Esophagus (tissue), 2 donors: Measurements from ENCODE around the gene FNDC3B. TPM values are rescaled to one million over a fixed set of nuclear protein-coding genes. Genes with fewer than 3 reads are reported as not detected.
"Not testable (repeated sequence)": the region's sequence is repeated elsewhere in the genome, so short reads cannot be mapped to it uniquely, and the experiment has no call there.

Source experiments
- H3K27ac ChIP-seq, 2 donors: one replicate each; pipeline ENCODE4 v1.5.1; 2013; ENCODE audit warnings: low read depth in 2 of 2, mild to moderate bottlenecking in 2 of 2, inconsistent platforms in 1 of 2, low read length in 1 of 2, moderate library complexity in 1 of 2
- H3K27me3 ChIP-seq, 2 donors: one replicate each; pipeline ENCODE4 v1.6.1; 2013; ENCODE audit warnings: low read length in 2 of 2, control low read depth in 1 of 2, mild to moderate bottlenecking in 1 of 2; ENCODE audit not compliant: insufficient read depth in 2 of 2, control insufficient read depth in 1 of 2
- H3K36me3 ChIP-seq, 2 donors: one replicate each; pipeline ENCODE4 v1.6.1; 2013; ENCODE audit warnings: low read length in 1 of 2; ENCODE audit not compliant: control insufficient read depth in 2 of 2, insufficient read depth in 2 of 2
- H3K4me1 ChIP-seq, 2 donors: one replicate each; pipeline ENCODE4 v1.6.1; 2013; ENCODE audit warnings: low read length in 1 of 2; ENCODE audit not compliant: control insufficient read depth in 2 of 2, insufficient read depth in 2 of 2
- H3K4me3 ChIP-seq, 2 donors: one replicate each; pipeline ENCODE4 v1.5.1; 2013; ENCODE audit warnings: low read length in 2 of 2, mild to moderate bottlenecking in 2 of 2, low read depth in 1 of 2, moderate library complexity in 1 of 2
- H3K9me3 ChIP-seq, 2 donors: one replicate each; pipeline ENCODE4 v1.6.1; 2013; ENCODE audit warnings: mild to moderate bottlenecking in 2 of 2, low read depth in 1 of 2, low read length in 1 of 2, moderate library complexity in 1 of 2; ENCODE audit not compliant: control insufficient read depth in 2 of 2, insufficient read depth in 1 of 2
- WGBS, 2 donors: extraction: QIAGEN DNeasy Blood & Tissue Kit; methylation state at CpG; one replicate each; pipeline ENCODE4 v1.1.7; 2013; 5-methylcytosine and 5-hydroxymethylcytosine counted together
- polyA plus RNA-seq, 2 donors: library from polyadenylated mRNA; stranded (reverse); fragments of 200-250 nt; gene quantifications; one replicate each; pipeline ENCODE4 v1.2.3, GENCODE V29; 2013
- donor health status: healthy with polysubstance abuse.
- donor health status: Bipolar disorder and iron deficiency.

The FNDC3B gene
- polyA plus RNA-seq, 2 donors: 2.8 to 3.3 TPM

DNA sequence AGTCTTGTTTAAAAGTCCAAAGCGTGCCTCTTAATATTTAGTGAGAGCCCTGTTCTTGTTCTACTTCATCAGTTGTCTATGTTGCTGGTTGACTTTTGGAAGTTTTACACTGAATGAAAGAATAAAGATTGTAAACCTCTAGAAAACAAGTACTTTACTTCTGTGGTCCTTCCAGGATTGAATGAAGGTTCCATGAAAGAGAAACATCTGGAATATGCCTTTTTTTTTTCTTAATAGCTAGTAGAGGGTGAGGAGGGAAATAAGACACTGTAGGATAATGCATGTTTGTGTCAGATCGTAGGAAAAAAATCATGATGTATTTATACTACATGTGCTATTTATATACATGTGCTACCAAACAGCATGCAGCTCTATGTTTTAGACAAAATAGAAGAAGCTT, 205.9 kb downstream of the FNDC3B start:
- peaks cover 0 to 6% of the 10 kb centered on the region in 2 donors for H3K9me3 ChIP-seq
- no peaks in the 10 kb centered on the region for H3K4me1 ChIP-seq
- H3K4me3 ChIP-seq: no peak overlapping the region
- H3K27ac ChIP-seq: no peak overlapping the region
- H3K36me3 ChIP-seq: no peaks in the 10 kb centered on the region
- WGBS, 2 donors: 80 to 85% methylated on average over 2 of the region's 2 CpGs
- no peaks in the 10 kb centered on the region for H3K27me3 ChIP-seq

DNA sequence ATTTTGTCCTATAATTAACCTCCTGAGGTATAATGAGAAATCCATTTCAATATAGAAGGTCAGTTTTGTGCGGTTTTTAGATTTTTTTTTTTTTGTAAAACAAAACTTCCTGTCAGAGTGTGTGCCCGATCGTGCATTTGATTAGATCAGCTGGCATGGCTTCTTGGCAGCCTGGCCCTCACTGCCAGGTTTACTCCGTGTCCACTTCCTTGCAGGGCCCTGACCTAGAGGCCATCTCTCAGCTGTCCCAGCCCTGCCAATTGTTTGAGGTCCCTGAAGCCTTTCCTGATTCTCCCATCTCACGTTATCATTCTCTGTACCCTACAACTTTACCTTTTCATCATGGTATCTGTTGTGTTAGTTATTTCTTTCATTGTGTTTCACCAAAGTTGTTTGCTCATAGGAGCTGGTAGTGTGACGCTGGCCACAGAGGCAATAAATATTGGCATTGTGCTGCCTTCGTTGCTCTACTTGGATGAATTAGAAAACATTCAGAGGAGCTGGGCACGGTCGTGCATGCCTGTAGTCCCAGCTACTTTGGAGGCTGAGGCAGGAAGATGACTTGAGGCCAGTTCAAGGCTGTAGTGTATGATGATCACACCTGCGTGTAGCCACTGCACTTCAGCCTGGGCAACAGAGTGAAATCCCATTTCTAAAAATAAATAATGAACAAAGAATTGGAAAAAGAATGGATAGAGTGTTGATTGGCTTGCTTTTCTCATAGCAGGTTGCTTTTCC, 206.9 kb downstream of the FNDC3B start:
- Histone ChIP-seq H3K36me3 (no peaks in the 10 kb centered on the region), H3K9me3 (peaks cover 0 to 6% of the 10 kb centered on the region in 2 donors), H3K27ac (no peak overlapping the region), H3K4me3 (no peak overlapping the region), H3K27me3 (no peaks in the 10 kb centered on the region), H3K4me1 (no peaks in the 10 kb centered on the region)
- 69 to 72% methylated on average over 10 of the region's 10 CpGs for WGBS, 2 donors

DNA sequence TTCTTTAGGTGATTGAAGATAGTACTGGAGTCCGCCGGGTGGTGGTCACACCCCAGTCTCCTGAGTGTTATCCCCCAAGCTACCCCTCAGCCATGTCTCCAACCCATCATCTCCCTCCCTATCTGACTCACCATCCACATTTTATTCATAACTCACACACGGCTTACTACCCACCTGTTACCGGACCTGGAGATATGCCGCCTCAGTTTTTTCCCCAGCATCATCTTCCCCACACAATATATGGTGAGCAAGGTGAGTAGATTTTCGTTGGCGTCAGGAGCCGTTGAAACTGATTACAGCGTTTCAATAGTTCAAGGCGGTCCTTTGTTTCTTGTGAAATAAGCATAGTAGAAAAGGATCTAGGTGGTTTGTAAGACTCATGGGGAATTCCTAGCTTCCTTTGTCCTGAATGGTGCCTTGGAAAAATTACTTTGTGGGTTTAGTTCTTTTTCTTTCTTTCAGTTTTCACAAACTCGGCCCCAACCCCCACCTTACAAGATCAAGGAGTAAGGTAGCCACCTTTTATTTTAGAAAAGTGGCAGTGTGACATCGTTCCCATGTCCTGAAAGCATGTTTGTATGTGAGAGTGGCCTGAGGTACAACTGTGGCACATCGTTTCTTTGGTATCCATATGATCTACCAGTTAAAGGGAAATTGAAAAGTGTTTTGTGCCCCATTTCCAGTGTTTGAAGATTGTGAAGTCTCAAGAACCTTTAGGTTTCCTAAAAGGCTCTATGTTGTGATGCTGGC, 208.3 kb downstream of the FNDC3B start:
- H3K4me3 ChIP-seq: no peak overlapping the region
- no peak overlapping the region for H3K27ac ChIP-seq
- H3K9me3 ChIP-seq: no peaks in the 10 kb centered on the region
- 87 to 90% methylated on average over 13 of the region's 13 CpGs for whole genome bisulfite sequencing, 2 donors
- H3K36me3 ChIP-seq: no peaks in the 10 kb centered on the region
- H3K4me1 ChIP-seq: no peaks in the 10 kb centered on the region
- H3K27me3 ChIP-seq: no peaks in the 10 kb centered on the region

DNA sequence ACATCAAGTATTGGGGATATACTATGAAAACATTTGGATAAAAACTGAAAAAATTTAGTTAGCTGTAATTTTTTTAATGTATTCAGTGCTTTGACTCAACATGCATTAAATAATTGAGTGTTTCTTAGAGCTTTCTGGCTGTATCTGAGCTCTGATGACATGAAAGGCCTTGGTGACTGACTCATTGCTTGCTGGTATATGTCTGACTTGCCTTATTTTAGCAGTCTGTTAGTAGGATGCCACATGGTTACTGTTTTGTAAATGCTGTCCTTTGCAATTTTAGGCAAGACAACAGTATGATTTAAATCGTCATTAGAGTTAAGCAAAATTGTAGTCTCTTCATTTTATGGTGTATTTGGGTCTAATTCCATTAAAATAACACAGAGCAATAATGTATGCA, 209.7 kb downstream of the FNDC3B start:
- no peaks in the 10 kb centered on the region for H3K4me1 ChIP-seq
- WGBS, 2 donors: 78 to 79% methylated on average over 1 of the region's 1 CpG
- H3K9me3 ChIP-seq: no peaks in the 10 kb centered on the region
- H3K27ac ChIP-seq: no peak overlapping the region
- H3K4me3 ChIP-seq: no peak overlapping the region
- no peaks in the 10 kb centered on the region for H3K27me3 ChIP-seq
- H3K36me3 ChIP-seq: no peaks in the 10 kb centered on the region

DNA sequence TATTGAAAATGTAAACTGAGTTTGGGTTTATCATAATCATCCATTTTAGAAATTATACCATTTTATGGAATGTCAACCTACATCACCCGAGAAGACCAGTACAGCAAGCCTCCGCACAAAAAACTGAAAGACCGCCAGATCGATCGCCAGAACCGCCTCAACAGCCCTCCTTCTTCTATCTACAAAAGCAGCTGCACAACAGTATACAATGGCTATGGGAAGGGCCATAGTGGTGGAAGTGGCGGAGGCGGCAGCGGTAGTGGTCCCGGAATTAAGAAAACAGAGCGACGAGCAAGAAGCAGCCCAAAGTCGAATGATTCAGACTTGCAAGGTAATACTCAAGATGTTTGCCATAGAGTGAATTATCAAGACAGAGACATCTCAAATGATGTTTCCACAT, 211.8 kb downstream of the FNDC3B start:
- Histone ChIP-seq H3K27ac (no peak overlapping the region), H3K36me3 (no peaks in the 10 kb centered on the region), H3K4me3 (no peak overlapping the region), H3K4me1 (no peaks in the 10 kb centered on the region), H3K27me3 (no peaks in the 10 kb centered on the region), H3K9me3 (no peaks in the 10 kb centered on the region)
- WGBS, 2 donors: 98 to 99% methylated on average over 13 of the region's 13 CpGs

DNA sequence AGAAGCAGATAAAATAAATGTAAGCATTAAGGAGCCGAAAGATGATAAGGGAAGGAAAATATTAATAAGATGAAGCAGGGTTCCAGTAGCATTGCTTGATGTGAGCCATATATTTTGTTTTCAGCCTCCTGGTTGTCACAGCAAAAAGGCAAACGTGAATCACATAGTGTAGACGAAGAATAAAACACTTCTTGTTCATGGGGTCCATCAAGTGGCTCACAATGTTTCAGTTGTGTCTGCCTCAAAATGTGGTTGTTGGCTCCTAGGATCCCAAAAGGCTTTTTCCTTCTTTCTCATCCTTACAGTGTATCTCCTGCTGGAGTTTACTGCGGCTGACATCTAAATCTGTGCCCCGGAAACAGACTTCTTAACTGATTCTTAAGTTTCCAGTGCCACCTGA, 213.8 kb downstream of the FNDC3B start:
- 93% methylated on average over 5 of the region's 5 CpGs for WGBS, 2 donors
- no peak overlapping the region for H3K27ac ChIP-seq
- no peaks in the 10 kb centered on the region for H3K9me3 ChIP-seq
- H3K36me3 ChIP-seq: no peaks in the 10 kb centered on the region
- no peaks in the 10 kb centered on the region for H3K27me3 ChIP-seq
- H3K4me3 ChIP-seq: no peak overlapping the region
- no peaks in the 10 kb centered on the region for H3K4me1 ChIP-seq

DNA sequence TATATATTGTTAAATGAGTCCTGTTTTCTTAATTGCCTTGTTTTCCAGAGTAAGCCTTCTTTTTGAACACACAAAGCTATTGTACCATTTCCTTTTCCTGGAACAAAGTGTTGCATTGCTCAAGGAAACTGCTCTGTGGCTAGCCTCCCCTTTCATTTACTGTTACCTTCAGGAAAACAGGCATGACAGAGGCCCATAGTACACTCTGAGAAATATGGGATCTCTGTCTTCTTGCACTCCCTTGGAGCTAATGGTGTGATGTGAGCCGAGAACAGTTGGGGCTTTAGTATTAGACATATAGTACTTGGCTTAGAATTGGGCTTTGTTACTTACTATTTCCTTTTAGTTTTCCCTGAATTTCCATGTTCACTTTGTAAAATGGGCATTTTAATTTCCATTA, 215.2 kb downstream of the FNDC3B start:
- H3K36me3 ChIP-seq: no peaks in the 10 kb centered on the region
- H3K4me3 ChIP-seq: no peak overlapping the region
- H3K27ac ChIP-seq: peak overlapping the region in 1 of 2 donors; percentile 47
- 93 to 100% methylated on average over 1 of the region's 1 CpG for WGBS, 2 donors
- no peaks in the 10 kb centered on the region for H3K9me3 ChIP-seq
- no peaks in the 10 kb centered on the region for H3K4me1 ChIP-seq
- no peaks in the 10 kb centered on the region for H3K27me3 ChIP-seq

DNA sequence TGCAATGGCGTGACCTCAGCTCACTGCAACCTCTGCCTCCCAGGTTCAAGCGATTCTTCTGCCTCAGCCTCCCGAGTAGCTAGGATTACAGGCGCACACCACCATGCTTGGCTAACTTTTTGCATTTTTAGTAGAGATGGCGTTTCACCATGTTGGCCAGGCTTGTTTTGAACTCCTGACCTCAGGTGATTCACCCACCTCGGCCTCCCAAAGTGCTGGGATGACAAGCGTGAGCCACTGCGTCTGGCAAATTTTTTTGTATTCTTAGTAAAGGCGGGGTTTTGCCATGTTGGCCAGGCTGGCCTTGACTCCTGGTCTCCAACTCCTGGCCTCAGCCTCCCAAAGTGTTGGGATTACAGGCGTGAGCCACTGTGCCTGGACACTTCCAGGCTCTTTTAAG, 215.9 kb downstream of the FNDC3B start:
- not testable (repeated sequence) for H3K36me3 ChIP-seq, H3K4me3 ChIP-seq, H3K9me3 ChIP-seq, H3K4me1 ChIP-seq, H3K27me3 ChIP-seq
- H3K27ac ChIP-seq: peak overlapping the region; percentile 53 to 68
- 90 to 91% methylated on average over 10 of the region's 10 CpGs for WGBS, 2 donors

DNA sequence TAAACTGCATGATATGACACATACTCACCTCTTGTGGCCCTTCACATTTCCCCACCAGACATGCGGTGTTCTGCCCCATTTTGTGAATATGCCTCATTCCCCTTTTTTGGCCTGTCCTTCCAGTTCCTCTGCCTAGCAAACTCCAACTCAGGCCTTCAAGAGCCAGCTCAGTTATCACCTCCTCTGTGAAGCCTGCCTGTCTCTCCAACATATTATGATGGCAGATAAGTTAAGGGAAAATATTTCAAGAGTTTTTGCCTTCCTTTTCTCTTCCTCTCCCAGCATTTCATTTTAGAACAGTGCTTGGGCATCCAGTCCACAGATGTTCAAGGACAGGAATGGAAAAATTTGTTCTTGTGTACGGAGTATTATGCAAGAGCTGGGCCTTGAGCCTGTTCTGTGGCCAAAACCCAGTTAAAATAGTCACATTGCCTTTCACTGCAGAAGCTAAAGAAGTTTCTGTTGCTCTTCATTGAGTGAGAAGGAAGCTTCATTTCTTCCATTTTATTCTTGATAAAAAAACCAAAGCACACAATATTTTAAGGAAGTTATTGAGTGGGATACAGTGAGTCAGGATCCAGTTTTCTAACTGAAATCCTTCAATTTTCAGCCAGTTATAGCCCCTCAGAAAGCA, 216.8 kb downstream of the FNDC3B start:
- Histone ChIP-seq H3K4me3 (no peak overlapping the region), H3K4me1 (no peaks in the 10 kb centered on the region), H3K9me3 (no peaks in the 10 kb centered on the region), H3K36me3 (no peaks in the 10 kb centered on the region), H3K27ac (peak overlapping the region; percentile 53 to 68), H3K27me3 (no peaks in the 10 kb centered on the region)
- WGBS, 2 donors: 79 to 80% methylated on average over 2 of the region's 2 CpGs
